ENCODE measurements around the gene CTNNA3.

CTNNA3 gene

GRCh38 chr10:67621834-67622233, 74.2 kb downstream of the CTNNA3 start:
- Histone ChIP-seq H3K36me3 (ENCODE audit: control insufficient read depth, low read length) (no peaks in the 10 kb centered on the region), H3K9me3 (ENCODE audit: control insufficient read depth, insufficient read depth, low read length) (no peaks in the 10 kb centered on the region), H3K4me3 (ENCODE audit: low read length) (no peak overlapping the region), H3K4me2 (ENCODE audit: low read length) (no peak overlapping the region), H4K20me1 (ENCODE audit: control insufficient read depth, insufficient read depth, low read depth, low read length) (0 out of 2 replicates have a peak, but pooled peaks cover 2% of the 10 kb centered on the region), H3K27ac (ENCODE audit: low read depth, low read length) (no peak overlapping the region), H3K27me3 (ENCODE audit: control insufficient read depth, low read length) (no peaks in the 10 kb centered on the region), H3K4me1 (ENCODE audit: control insufficient read depth, low read length) (no peaks in the 10 kb centered on the region), H3K9me2 (replicated peaks; ENCODE audit: control insufficient read depth, low read length) (no peaks in the 10 kb centered on the region), H3F3A (ENCODE audit: control insufficient read depth, insufficient read depth) (no peaks in the 10 kb centered on the region), H3K79me2 (ENCODE audit: control insufficient read depth, low read length) (no peaks in the 10 kb centered on the region)
- no peak for TF ChIP-seq CTCF (IDR thresholded peaks at IDR 0.05; ENCODE audit: low read depth, low read length, poor library complexity, severe bottlenecking)
- TF ChIP-seq EZH2phosphoT487 (IDR thresholded peaks at IDR 0.05; ENCODE audit: borderline replicate concordance, low read length): no peak

- Histone ChIP-seq H3K4me2 (ENCODE audit: low read length) (no peak overlapping the region), H3K9me3 (ENCODE audit: control insufficient read depth, insufficient read depth, low read length) (no peaks in the 10 kb centered on the region), H3K9me2 (replicated peaks; ENCODE audit: control insufficient read depth, low read length) (no peaks in the 10 kb centered on the region), H3K4me3 (ENCODE audit: low read length) (no peak overlapping the region), H3F3A (ENCODE audit: control insufficient read depth, insufficient read depth) (no peaks in the 10 kb centered on the region), H3K36me3 (ENCODE audit: control insufficient read depth, low read length) (no peaks in the 10 kb centered on the region), H4K20me1 (ENCODE audit: control insufficient read depth, insufficient read depth, low read depth, low read length) (0 out of 2 replicates have a peak, but pooled peaks cover 2% of the 10 kb centered on the region), H3K27ac (ENCODE audit: low read depth, low read length) (no peak overlapping the region), H3K79me2 (ENCODE audit: control insufficient read depth, low read length) (no peaks in the 10 kb centered on the region), H3K27me3 (ENCODE audit: control insufficient read depth, low read length) (no peaks in the 10 kb centered on the region), H3K4me1 (ENCODE audit: control insufficient read depth, low read length) (no peaks in the 10 kb centered on the region)
- no peak for TF ChIP-seq CTCF (IDR thresholded peaks at IDR 0.05; ENCODE audit: low read depth, low read length, poor library complexity, severe bottlenecking)
- TF ChIP-seq EZH2phosphoT487 (IDR thresholded peaks at IDR 0.05; ENCODE audit: borderline replicate concordance, low read length): no peak
These were observed 77.9 kb downstream of the CTNNA3 start for GRCh38 chr10:67618116-67618515.

GRCh38 chr10:67612577-67613537, 83.1 kb downstream of the CTNNA3 start:
- Histone ChIP-seq H3K4me1 (ENCODE audit: control insufficient read depth, low read length) (no peaks in the 10 kb centered on the region), H4K20me1 (ENCODE audit: control insufficient read depth, insufficient read depth, low read depth, low read length) (no peaks in the 10 kb centered on the region)
- no peak for TF ChIP-seq CTCF (IDR thresholded peaks at IDR 0.05; ENCODE audit: low read depth, low read length, poor library complexity, severe bottlenecking)
- no peak for TF ChIP-seq EZH2phosphoT487 (IDR thresholded peaks at IDR 0.05; ENCODE audit: borderline replicate concordance, low read length)

More at GRCh38 chr10:67612577-67613537, 83.1 kb downstream of the CTNNA3 start:
- no peak overlapping the region for H3K4me2 ChIP-seq (ENCODE audit: low read length)
- no peak overlapping the region for H3K27ac ChIP-seq (ENCODE audit: low read depth, low read length)
- H3K79me2 ChIP-seq (ENCODE audit: control insufficient read depth, low read length): no peaks in the 10 kb centered on the region
- no peaks in the 10 kb centered on the region for H3K9me2 ChIP-seq (replicated peaks; ENCODE audit: control insufficient read depth, low read length)
- no peak overlapping the region for H3K4me3 ChIP-seq (ENCODE audit: low read length)
- no peaks in the 10 kb centered on the region for H3K9me3 ChIP-seq (ENCODE audit: control insufficient read depth, insufficient read depth, low read length)
- H3K27me3 ChIP-seq (ENCODE audit: control insufficient read depth, low read length): no peaks in the 10 kb centered on the region
- no peaks in the 10 kb centered on the region for H3F3A ChIP-seq (ENCODE audit: control insufficient read depth, insufficient read depth)
- H3K36me3 ChIP-seq (ENCODE audit: control insufficient read depth, low read length): no peaks in the 10 kb centered on the region

Data from DOHH2 (cell line).